ENCODE measurements around the gene GSTP1.

DNA sequence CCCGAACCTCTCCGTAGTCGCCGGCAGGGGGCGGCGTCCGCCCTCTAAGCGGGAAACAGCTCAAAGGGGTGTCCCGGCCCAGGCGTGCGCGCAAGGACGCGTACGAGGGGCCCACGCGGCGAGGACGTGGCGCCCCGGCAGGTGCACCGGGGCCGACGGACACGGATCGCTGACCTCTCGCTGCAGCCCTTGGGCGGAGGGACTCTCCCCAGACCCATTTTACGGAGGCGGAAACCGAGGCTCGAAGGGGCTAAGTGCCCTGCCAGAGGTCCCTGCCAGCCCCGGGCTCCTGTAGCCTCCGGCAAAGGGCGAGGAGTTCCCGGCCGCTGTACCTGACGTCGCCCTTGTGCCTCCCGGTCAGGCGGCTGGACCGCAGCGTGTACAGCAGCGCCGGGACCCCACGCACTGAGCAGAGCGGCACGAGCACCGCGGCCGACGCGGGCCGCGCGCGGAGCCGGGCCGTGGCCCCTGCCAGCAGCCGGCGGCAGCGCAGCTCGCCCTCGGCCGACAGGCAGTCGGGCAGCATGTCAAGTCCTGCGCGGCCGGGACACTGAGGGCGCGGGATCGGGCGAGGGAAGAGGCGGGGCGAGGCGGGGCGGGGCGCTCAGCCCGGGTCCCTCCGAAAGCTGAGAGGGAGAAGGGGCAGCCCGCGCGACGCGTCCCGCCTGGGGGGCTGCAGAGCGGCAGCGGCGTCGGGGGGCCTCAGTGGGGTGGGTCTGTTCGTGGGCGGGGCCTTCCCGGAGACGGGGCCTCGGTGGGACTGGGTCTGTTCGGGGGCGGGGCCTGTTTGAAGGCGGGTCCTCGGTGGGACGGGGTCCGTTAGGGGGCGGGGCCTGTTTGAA is 46.0 kb downstream of the GSTP1 start, which contains the start of gene NUDT8:
- TF ChIP-seq, protein P1, sequence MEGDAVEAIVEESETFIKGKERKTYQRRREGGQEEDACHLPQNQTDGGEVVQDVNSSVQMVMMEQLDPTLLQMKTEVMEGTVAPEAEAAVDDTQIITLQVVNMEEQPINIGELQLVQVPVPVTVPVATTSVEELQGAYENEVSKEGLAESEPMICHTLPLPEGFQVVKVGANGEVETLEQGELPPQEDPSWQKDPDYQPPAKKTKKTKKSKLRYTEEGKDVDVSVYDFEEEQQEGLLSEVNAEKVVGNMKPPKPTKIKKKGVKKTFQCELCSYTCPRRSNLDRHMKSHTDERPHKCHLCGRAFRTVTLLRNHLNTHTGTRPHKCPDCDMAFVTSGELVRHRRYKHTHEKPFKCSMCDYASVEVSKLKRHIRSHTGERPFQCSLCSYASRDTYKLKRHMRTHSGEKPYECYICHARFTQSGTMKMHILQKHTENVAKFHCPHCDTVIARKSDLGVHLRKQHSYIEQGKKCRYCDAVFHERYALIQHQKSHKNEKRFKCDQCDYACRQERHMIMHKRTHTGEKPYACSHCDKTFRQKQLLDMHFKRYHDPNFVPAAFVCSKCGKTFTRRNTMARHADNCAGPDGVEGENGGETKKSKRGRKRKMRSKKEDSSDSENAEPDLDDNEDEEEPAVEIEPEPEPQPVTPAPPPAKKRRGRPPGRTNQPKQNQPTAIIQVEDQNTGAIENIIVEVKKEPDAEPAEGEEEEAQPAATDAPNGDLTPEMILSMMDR (IDR thresholded peaks at IDR 0.05; ENCODE audit: low read depth, low read length), result no peak
- TF ChIP-seq EZH2phosphoT487 (IDR thresholded peaks at IDR 0.05; ENCODE audit: low read depth), result no peak
